T-helper 17 cell (primary cell): ENCODE data around the gene NT5M. TPM values are rescaled to one million over a fixed set of nuclear protein-coding genes. Genes with fewer than 3 reads are reported as not detected.

Source experiments
- ATAC-seq: fragments of 150-1000 bp; cut with Tn5 transposase; 2 replicates; pipeline ENCODE4 v1.10.0; 2021; ENCODE audit warnings: mild to moderate bottlenecking, moderate library complexity
- DNase-seq, 3 donors: peaks; one replicate each; pipeline versions ENCODE4 v3.0.0 to v3.0.0-alpha.2; 2020 to 2021
- H3K9me3 ChIP-seq: one replicate; pipeline ENCODE4 v1.7.0; 2013; ENCODE audit warnings: low read length, mild to moderate bottlenecking; ENCODE audit not compliant: control insufficient read depth, poor library complexity, severe bottlenecking
- H3K27ac Mint-ChIP-seq: one replicate; pipeline ENCODE4 v1.8.0; 2022; ENCODE audit warnings: mild to moderate bottlenecking, moderate library complexity, mixed read lengths
- H3K27me3 Mint-ChIP-seq: one replicate; pipeline ENCODE4 v1.8.0; 2022; ENCODE audit warnings: mixed read lengths
- H3K36me3 Mint-ChIP-seq: one replicate; pipeline ENCODE4 v1.8.0; 2022; ENCODE audit warnings: low read depth, mixed read lengths
- H3K4me1 Mint-ChIP-seq: one replicate; pipeline ENCODE4 v1.8.0; 2022; ENCODE audit warnings: mild to moderate bottlenecking, mixed read lengths
- H3K4me3 Mint-ChIP-seq: one replicate; pipeline ENCODE4 v1.8.0; 2022; ENCODE audit warnings: mild to moderate bottlenecking, moderate library complexity, mixed read lengths
- total RNA-seq, 4 donors: library from RNA in 2 of 4; stranded (reverse) in 2 of 4; gene quantifications; one replicate each; pipeline ENCODE4 v1.2.3 and lab custom pipeline; 2022 to 2026

The NT5M gene
- total RNA-seq, 2 donors from 2014 or later = 2.5 to 24.0 TPM

- H3K4me1 Mint-ChIP-seq = no peaks in the 10 kb centered on the region
- no peak overlapping the region for H3K4me3 Mint-ChIP-seq
- H3K36me3 Mint-ChIP-seq = no peaks in the 10 kb centered on the region
- DNase-seq = no peak
- no peak for ATAC-seq
- H3K27ac Mint-ChIP-seq = no peak overlapping the region
- no peaks in the 10 kb centered on the region for H3K27me3 Mint-ChIP-seq
- H3K9me3 ChIP-seq = no peaks in the 10 kb centered on the region
These were observed 45.9 kb downstream of the NT5M start for GRCh38 chr17:17348872-17349723.

GRCh38 chr17:17349724-17350106 is 46.5 kb downstream of the NT5M start:
- no peaks in the 10 kb centered on the region for H3K36me3 Mint-ChIP-seq

GRCh38 chr17:17350491-17351355 is 47.5 kb downstream of the NT5M start:
- Mint-ChIP-seq H3K27ac (no peak overlapping the region), H3K4me3 (no peak overlapping the region), H3K27me3 (no peaks in the 10 kb centered on the region), H3K4me1 (no peaks in the 10 kb centered on the region), H3K36me3 (no peaks in the 10 kb centered on the region)
- ATAC-seq (no peak), DNase-seq (no peak)
- no peaks in the 10 kb centered on the region for H3K9me3 ChIP-seq

More at GRCh38 chr17:17349724-17350106, 46.5 kb downstream of the NT5M start:
- no peak for ATAC-seq
- no peaks in the 10 kb centered on the region for H3K4me1 Mint-ChIP-seq
- H3K27me3 Mint-ChIP-seq = no peaks in the 10 kb centered on the region
- H3K9me3 ChIP-seq = no peaks in the 10 kb centered on the region
- no peak overlapping the region for H3K4me3 Mint-ChIP-seq
- no peak for DNase-seq
- no peak overlapping the region for H3K27ac Mint-ChIP-seq

GRCh38 chr17:17351356-17351891 is 48.3 kb downstream of the NT5M start:
- no peaks in the 10 kb centered on the region for H3K9me3 ChIP-seq
- H3K4me3 Mint-ChIP-seq = no peak overlapping the region
- ATAC-seq (no peak), DNase-seq (no peak)
- no peaks in the 10 kb centered on the region for H3K36me3 Mint-ChIP-seq
- no peaks in the 10 kb centered on the region for H3K4me1 Mint-ChIP-seq
- no peak overlapping the region for H3K27ac Mint-ChIP-seq
- no peaks in the 10 kb centered on the region for H3K27me3 Mint-ChIP-seq

- Mint-ChIP-seq H3K36me3 (no peaks in the 10 kb centered on the region), H3K4me3 (no peak overlapping the region), H3K27ac (no peak overlapping the region), H3K27me3 (no peaks in the 10 kb centered on the region), H3K4me1 (no peaks in the 10 kb centered on the region)
- ATAC-seq = no peak
- DNase-seq = no peak
- no peaks in the 10 kb centered on the region for H3K9me3 ChIP-seq
These were observed 49.0 kb downstream of the NT5M start for GRCh38 chr17:17351901-17352781.

- DNase-seq (no peak), ATAC-seq (no peak)
- Mint-ChIP-seq H3K4me3 (no peak overlapping the region), H3K27me3 (no peaks in the 10 kb centered on the region), H3K27ac (no peak overlapping the region), H3K36me3 (no peaks in the 10 kb centered on the region), H3K4me1 (no peaks in the 10 kb centered on the region)
- no peaks in the 10 kb centered on the region for H3K9me3 ChIP-seq
These were observed 49.9 kb downstream of the NT5M start for GRCh38 chr17:17352836-17353624.

GRCh38 chr17:17353625-17354484 is 50.7 kb downstream of the NT5M start:
- no peaks in the 10 kb centered on the region for H3K9me3 ChIP-seq
- Mint-ChIP-seq H3K27me3 (no peaks in the 10 kb centered on the region), H3K27ac (no peak overlapping the region), H3K4me1 (no peaks in the 10 kb centered on the region), H3K4me3 (no peak overlapping the region), H3K36me3 (no peaks in the 10 kb centered on the region)
- DNase-seq = no peak
- no peak for ATAC-seq

- ATAC-seq (peak; percentile 78), DNase-seq (peak; percentile 58 to 69 (median 64))
- H3K27me3 Mint-ChIP-seq = no peaks in the 10 kb centered on the region
- H3K27ac Mint-ChIP-seq = no peak overlapping the region
- no peak overlapping the region for H3K4me3 Mint-ChIP-seq
- no peaks in the 10 kb centered on the region for H3K9me3 ChIP-seq
- no peaks in the 10 kb centered on the region for H3K36me3 Mint-ChIP-seq
- H3K4me1 Mint-ChIP-seq = no peaks in the 10 kb centered on the region
These were observed 51.6 kb downstream of the NT5M start for GRCh38 chr17:17354560-17355349.

- Mint-ChIP-seq H3K36me3 (no peaks in the 10 kb centered on the region), H3K4me1 (no peaks in the 10 kb centered on the region), H3K4me3 (no peak overlapping the region), H3K27ac (no peak overlapping the region), H3K27me3 (no peaks in the 10 kb centered on the region)
- DNase-seq (no peak), ATAC-seq (no peak)
- H3K9me3 ChIP-seq = no peaks in the 10 kb centered on the region
These were observed 52.3 kb downstream of the NT5M start for GRCh38 chr17:17355426-17355825.

GRCh38 chr17:17356149-17356930 is 53.2 kb downstream of the NT5M start:
- peaks cover 3% of the 10 kb centered on the region for H3K4me1 Mint-ChIP-seq
- peak; percentile 28 to 49 (median 32) for DNase-seq
- no peak overlapping the region for H3K4me3 Mint-ChIP-seq
- H3K9me3 ChIP-seq = no peaks in the 10 kb centered on the region
- peak; percentile 78 for ATAC-seq
- H3K27ac Mint-ChIP-seq = no peak overlapping the region
- peaks cover 7% of the 10 kb centered on the region for H3K27me3 Mint-ChIP-seq
- H3K36me3 Mint-ChIP-seq = peaks cover 3% of the 10 kb centered on the region
